ENCODE results near the gene POC5.

DNA sequence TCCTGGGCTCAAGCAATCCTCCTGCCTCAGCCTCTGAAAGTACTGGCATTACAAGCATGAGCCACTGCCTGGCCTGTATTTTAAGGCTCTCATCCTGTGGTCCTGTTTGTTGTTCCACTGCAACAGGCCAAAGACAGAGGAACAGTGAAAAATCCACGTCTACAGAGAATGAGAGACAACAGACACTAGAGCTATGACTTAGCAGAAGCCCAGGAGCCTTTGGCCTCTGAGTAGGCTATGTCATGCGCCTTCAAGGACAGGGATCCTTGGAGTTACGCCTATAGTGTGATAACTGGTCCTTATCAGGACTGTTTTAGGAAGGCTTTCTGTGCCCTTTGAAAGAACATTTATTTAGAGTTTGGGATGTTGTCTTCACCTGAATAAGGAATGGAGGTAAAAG lies 10.5 kb downstream of the POC5 start:
- TF ChIP-seq, protein P1, sequence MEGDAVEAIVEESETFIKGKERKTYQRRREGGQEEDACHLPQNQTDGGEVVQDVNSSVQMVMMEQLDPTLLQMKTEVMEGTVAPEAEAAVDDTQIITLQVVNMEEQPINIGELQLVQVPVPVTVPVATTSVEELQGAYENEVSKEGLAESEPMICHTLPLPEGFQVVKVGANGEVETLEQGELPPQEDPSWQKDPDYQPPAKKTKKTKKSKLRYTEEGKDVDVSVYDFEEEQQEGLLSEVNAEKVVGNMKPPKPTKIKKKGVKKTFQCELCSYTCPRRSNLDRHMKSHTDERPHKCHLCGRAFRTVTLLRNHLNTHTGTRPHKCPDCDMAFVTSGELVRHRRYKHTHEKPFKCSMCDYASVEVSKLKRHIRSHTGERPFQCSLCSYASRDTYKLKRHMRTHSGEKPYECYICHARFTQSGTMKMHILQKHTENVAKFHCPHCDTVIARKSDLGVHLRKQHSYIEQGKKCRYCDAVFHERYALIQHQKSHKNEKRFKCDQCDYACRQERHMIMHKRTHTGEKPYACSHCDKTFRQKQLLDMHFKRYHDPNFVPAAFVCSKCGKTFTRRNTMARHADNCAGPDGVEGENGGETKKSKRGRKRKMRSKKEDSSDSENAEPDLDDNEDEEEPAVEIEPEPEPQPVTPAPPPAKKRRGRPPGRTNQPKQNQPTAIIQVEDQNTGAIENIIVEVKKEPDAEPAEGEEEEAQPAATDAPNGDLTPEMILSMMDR (IDR thresholded peaks at IDR 0.05; ENCODE audit: insufficient read depth, low read length), result no peak
- TF ChIP-seq POLR2AphosphoS5 (IDR thresholded peaks at IDR 0.05; ENCODE audit: low read depth), result no peak
- TF ChIP-seq, protein P2, sequence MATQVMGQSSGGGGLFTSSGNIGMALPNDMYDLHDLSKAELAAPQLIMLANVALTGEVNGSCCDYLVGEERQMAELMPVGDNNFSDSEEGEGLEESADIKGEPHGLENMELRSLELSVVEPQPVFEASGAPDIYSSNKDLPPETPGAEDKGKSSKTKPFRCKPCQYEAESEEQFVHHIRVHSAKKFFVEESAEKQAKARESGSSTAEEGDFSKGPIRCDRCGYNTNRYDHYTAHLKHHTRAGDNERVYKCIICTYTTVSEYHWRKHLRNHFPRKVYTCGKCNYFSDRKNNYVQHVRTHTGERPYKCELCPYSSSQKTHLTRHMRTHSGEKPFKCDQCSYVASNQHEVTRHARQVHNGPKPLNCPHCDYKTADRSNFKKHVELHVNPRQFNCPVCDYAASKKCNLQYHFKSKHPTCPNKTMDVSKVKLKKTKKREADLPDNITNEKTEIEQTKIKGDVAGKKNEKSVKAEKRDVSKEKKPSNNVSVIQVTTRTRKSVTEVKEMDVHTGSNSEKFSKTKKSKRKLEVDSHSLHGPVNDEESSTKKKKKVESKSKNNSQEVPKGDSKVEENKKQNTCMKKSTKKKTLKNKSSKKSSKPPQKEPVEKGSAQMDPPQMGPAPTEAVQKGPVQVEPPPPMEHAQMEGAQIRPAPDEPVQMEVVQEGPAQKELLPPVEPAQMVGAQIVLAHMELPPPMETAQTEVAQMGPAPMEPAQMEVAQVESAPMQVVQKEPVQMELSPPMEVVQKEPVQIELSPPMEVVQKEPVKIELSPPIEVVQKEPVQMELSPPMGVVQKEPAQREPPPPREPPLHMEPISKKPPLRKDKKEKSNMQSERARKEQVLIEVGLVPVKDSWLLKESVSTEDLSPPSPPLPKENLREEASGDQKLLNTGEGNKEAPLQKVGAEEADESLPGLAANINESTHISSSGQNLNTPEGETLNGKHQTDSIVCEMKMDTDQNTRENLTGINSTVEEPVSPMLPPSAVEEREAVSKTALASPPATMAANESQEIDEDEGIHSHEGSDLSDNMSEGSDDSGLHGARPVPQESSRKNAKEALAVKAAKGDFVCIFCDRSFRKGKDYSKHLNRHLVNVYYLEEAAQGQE (IDR thresholded peaks at IDR 0.05; ENCODE audit: insufficient replicate concordance, low read depth), result no peak
- no peak for TF ChIP-seq GABPA (IDR thresholded peaks at IDR 0.05; ENCODE audit: low read depth)
- TF ChIP-seq SPI1 (IDR thresholded peaks at IDR 0.05; ENCODE audit: borderline replicate concordance, low read depth), result no peak
